GM10248 (cell line): ENCODE results near the gene OSTM1.
"Not testable (repeated sequence)": the region's sequence is repeated elsewhere in the genome, so short reads cannot be mapped to it uniquely, and the experiment has no call there.

Experiments
- CTCF ChIA-PET: fragments of 300-600 bp; sonication (Branson Sonifier 250); formaldehyde crosslinking; extraction: SDS; loops from one replicate; lab custom pipeline; 2021; ENCODE audit warnings: antibody characterized with exemption; lab: Yijun Ruan, JAX
- POLR2A ChIA-PET: fragments of 350-650 bp; sonication (Branson Sonifier 250); formaldehyde crosslinking; extraction: SDS; loops from one replicate; lab custom pipeline; 2020; ENCODE audit warnings: antibody characterized with exemption; lab: Yijun Ruan, JAX
- DNase-seq: peaks from one replicate; pipeline ENCODE4 v3.0.0; 2012; ENCODE audit errors: extremely low spot score
- TF ChIP-seq, protein P1 (sequence below): IDR thresholded peaks from 2 replicates; pipeline ENCODE4 v1.5.1; 2012; ENCODE audit warnings: mild to moderate bottlenecking, low read depth; ENCODE audit errors: extremely low read depth, missing control alignments, control extremely low read depth

OSTM1 gene

DNA sequence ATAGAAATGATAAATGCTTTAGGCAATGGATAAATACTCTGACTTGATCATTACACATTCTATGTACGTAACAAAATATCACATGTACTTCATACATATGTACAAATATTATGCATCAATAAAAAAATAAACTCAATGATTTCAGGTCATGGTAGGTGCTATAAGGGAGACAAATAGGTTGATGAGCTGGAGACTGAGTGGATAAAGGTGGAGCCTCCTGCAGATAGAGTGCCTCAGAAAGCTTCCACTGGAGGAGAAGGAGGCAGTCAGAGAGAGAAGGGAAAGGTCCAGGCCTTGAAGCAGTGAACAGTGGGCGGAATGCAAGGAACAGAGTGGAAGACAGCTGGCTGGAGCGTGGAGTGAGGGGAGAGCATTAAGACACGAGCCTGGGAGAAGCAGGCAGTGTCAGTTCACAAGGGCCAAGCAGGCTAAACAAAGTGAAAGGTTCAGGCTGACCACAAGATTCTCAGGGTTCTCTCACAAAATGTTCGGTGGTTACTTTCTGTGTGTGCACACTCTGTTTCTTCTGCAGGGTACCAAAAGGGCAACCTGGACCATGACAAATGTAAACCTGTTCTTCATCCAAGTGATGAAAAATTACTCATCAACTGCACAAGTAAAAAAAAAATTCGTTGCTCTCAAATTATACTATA is 60.6 kb downstream of the OSTM1 start:
- ChIA-PET POLR2A (no interaction called here), CTCF (no interaction called here)
- TF ChIP-seq, protein P1, sequence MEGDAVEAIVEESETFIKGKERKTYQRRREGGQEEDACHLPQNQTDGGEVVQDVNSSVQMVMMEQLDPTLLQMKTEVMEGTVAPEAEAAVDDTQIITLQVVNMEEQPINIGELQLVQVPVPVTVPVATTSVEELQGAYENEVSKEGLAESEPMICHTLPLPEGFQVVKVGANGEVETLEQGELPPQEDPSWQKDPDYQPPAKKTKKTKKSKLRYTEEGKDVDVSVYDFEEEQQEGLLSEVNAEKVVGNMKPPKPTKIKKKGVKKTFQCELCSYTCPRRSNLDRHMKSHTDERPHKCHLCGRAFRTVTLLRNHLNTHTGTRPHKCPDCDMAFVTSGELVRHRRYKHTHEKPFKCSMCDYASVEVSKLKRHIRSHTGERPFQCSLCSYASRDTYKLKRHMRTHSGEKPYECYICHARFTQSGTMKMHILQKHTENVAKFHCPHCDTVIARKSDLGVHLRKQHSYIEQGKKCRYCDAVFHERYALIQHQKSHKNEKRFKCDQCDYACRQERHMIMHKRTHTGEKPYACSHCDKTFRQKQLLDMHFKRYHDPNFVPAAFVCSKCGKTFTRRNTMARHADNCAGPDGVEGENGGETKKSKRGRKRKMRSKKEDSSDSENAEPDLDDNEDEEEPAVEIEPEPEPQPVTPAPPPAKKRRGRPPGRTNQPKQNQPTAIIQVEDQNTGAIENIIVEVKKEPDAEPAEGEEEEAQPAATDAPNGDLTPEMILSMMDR = no peak
- DNase-seq = no peak

DNA sequence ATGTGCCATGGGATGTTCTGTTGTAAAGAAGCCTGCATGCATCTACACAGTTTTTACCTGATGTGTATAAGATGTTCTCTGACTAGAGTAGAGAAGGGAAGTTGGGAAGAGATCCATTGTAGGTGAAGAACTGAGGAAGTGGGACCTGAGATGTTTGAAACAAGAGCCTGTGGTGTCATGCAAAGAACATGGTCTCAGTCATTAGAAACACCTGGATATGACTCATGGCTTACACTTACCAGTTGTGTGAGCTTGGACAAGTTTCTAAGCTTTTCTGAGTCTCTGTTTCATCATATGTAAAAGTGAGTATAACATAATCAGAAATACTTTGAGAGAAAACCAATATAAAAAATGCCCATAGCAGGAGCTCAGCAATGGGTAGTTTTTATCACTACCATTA is 64.6 kb downstream of the OSTM1 start:
- POLR2A ChIA-PET = no interaction called here
- TF ChIP-seq, protein P1 = no peak
- no peak for DNase-seq
- CTCF ChIA-PET = interaction anchor here (1.5 kb wide), 1 partner anchor 161 kb away, joined by 4 read pairs; no protein-coding TSS in a partner anchor

DNA sequence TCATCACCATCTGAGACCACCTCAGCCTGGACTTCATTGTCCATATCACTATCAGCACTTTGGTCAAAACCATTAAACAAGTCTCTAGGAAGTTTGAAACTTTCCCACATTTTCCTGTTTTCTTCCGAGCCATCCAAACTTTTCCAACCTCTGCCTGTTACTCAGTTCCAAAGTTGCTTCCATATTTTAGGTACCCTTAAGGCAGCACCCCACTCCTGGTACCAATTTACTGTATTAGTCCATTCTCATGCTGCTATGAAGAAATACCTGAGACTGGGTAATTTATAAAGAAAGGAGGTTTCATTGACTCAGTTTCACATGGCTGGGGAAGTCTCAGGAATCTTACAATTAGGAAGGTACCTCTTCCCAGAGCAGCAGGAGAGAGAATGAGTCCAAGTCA is 65.3 kb downstream of the OSTM1 start:
- POLR2A ChIA-PET, DNase-seq: not testable (repeated sequence)
- CTCF ChIA-PET = interaction anchor here (1.5 kb wide), 1 partner anchor 161 kb away, joined by 4 read pairs; no protein-coding TSS in a partner anchor

DNA sequence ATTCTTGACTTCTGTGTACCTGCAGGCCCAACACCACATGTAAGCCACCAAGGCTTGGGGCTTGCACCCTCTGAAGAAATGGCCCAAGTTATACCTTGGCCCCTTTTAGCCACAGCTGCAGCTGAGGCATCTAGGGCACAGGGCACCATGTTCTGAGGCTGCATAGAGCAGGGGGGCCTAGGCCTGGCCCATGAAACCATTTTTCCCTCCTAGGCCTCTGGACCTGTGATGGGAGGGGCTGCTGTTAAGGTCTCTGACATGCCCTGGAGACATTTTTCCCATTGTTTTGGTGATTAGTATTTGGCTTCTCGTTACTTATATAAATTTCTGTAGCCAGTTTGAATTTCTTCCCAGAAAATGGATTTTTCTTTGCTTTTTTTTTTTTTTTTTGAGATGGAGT is 66.2 kb downstream of the OSTM1 start:
- POLR2A ChIA-PET = no interaction called here
- TF ChIP-seq, protein P1 = no peak
- CTCF ChIA-PET = no interaction called here
- DNase-seq = no peak

DNA sequence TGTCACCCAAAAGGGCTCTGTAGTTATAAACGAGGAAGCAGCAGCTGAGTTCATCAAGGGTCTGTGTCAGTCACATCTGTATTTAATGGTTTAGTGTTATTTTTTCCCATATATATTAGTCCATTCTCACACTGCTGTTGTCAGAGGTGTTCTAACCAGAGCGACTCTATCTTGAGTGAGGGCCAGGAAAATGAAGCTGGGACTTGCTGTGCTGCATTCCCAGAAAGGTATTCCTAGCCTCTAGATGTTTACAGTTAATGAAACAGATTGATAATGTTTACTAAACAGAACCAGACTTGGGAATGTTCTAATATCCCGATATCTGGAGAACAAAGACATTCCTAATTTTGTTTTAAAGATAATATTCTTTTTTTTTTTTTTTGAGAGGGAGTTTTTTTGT is 68.6 kb downstream of the OSTM1 start:
- ChIA-PET POLR2A (no interaction called here), CTCF (no interaction called here)
- no peak for DNase-seq
- TF ChIP-seq, protein P1 = no peak

DNA sequence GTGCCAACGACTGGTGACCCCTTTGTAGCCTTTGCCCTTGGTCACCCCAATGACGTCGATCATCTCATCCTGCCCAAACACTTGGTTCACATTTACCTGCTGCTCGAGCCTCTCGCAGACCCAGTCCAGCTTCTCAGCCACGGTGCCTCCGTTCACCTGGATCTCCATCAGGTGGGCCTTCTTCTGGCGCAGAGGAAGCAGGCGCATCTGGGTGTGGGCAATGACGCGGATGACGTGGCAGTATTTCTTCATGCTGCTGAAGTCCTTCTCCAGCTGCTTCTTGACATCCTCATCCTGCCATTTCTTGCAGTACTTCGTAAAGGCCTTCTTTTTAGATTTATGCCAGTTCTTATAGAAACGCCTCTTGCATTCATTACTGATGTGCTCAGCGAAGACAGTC is 69.7 kb downstream of the OSTM1 start:
- TF ChIP-seq, protein P1 = no peak
- no peak for DNase-seq
- CTCF ChIA-PET = no interaction called here
- POLR2A ChIA-PET = no interaction called here

DNA sequence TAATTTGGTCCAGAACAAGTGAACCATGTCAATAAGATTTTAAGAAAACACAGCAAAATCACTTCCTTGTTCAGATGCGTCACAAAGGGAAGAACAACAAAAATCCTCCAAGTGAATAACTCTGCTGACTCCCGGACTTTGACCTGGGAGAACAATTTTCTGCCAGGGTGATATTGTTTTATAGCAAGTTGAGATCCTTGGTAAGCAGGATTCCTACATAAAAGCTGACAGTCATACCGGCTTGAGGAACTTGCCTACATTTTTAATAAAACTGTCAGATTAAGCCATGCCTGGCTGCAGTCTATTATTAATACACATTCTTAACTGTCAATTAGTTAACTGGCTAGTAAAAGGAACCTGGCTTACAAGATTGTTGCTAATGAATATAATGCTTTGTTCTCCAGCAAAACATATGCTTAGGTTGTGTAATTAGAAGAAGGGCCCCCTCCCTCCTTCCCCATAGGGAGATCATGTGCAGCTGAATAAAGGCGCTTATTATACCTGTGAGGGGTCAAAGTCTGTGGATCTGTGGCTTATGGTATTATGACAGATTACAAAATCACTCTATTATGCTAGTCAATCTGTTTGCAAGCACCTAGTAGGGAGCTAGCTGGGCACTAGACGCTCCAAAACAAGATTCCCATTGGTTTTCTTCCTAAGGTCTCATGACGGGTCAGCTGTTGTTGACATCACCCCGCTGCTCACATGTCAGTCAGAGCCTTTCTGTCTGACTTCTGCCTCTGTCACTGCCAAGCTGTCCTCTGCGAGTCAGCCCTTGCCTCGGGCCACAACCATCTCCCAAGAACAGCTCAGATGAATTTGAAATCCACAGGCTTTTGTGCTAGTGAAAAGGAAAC is 71.9 kb downstream of the OSTM1 start:
- TF ChIP-seq, protein P1 = no peak
- POLR2A ChIA-PET = no interaction called here
- CTCF ChIA-PET = no interaction called here
- DNase-seq = no peak
